ENCODE data around the gene ENTPD1.

GRCh38 chr10:95814011-95814727 lies 58.2 kb downstream of the ENTPD1 start:
- TF ChIP-seq CTCF (IDR thresholded peaks at IDR 0.05), result no peak
- TF ChIP-seq POLR2A (IDR thresholded peaks at IDR 0.05), result no peak

All from adrenal gland (tissue), 5 donors.